ENCODE data around the gene TLR6. TPM values are rescaled to one million over a fixed set of nuclear protein-coding genes. Genes with fewer than 3 reads are reported as not detected.
"Not testable (repeated sequence)": the region's sequence is repeated elsewhere in the genome, so short reads cannot be mapped to it uniquely, and the experiment has no call there.

Gene TLR6
- total RNA-seq, 1 experiment from 2014 or later: 15.8 TPM

- no peak for DNase-seq (ENCODE audit: low spot score)
These were observed 71.4 kb downstream of the TLR6 start for GRCh38 chr4:38785041-38785790.

DNA sequence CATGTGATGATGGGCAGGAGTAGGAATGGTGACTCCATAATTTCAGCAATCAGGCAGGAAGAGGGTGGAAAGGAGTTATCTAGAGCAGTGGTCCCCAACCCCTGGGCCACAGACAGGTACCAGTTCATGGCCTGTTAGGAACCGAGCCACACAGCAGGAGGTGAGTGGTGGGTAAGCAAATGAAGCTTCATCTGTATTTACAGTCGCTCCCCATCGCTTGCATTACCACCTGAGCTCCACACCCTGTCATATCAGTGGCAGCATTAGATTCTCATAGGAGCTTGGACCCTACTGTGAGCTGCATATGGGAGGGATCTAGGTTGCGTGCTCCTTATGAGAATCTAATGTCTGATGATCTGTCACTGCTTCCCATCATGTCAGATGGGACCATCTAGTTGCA is 72.5 kb downstream of the TLR6 start:
- no peak for DNase-seq (ENCODE audit: low spot score)

DNA sequence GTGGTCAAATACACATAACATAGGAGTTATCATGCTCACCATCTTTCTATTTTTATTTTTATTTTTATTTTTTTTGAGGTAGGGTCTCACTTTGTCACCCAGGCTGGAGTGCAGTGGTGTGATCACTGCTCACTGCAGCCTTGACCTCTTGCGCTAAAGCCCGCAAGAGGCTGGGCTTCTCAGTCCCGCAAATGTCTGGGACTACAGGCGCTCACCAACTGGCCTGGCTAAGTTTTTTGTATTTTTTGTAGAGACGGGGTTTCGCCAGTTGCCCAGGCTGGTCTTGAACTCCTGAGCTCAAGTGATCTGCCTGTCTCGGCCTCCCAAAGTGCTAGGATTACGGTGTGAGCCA is 73.5 kb downstream of the TLR6 start:
- DNase-seq (ENCODE audit: low spot score): no peak

- DNase-seq (ENCODE audit: low spot score): peak; percentile 46
These were observed 74.0 kb downstream of the TLR6 start, which contains the start of gene TLR10 for GRCh38 chr4:38782452-38783108. TSS of gene TLR10 (minus strand) at chr4:38782990. CDS start at chr4:38775590, 7,400 bp downstream.

DNA sequence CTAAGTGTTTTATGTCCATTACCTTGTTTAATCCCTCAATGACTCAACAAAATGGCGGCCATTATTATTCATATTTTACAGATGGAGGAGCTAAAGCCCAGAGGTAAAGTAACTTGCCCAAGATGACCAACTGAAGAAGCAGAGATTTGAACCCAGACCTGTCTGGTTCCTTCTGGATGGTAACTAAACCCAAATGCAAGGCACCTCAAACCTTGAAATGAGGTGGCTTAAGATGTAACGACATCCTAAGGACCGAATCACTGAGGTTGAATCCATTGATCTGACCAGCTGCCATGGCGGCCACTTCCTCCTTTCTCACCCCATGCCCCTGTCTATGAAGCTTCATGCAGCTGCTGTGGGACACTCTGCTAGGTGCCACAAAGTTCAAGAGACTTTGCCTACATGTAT is 74.8 kb downstream of the TLR6 start:
- no peak for DNase-seq (ENCODE audit: low spot score)

- no peak for DNase-seq (ENCODE audit: low spot score)
These were observed 75.7 kb downstream of the TLR6 start for GRCh38 chr4:38780833-38781484.

DNA sequence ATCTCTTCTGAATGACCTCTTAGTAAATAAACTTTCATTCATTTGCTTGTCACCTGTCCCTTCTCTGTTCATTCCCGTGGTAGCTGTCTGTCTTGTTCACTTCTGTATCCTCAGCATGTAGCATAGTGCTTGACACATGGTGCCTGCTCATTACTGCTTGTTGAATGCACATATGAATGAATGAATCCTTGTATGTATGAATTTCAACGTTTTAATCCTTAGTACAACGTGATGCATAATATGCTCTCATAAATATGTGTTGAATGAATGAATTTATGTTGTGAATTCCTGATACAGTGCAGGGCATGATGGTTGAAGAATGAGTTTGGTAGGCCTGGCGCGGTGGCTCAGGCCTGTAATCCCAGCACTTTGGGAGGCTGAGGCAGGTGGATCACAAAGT is 76.8 kb downstream of the TLR6 start:
- no peak for DNase-seq (ENCODE audit: low spot score)

DNA sequence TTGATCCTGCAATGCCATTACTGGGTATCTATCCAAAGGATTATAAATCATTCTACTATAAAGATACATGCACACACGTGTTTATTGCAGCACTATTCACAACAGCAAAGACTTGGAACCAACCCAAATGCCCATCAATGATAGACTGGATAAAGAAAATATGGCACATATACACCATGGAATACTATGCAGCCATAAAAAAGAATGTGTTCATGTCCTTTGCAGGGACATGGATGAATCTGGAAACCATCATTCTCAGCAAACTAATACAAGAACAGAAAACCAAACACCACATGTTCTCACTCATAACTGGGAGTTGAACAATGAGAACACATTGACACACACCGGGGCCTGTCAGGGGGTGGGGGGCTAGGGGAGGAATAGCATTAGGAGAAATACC is 78.7 kb downstream of the TLR6 start:
- DNase-seq (ENCODE audit: low spot score): not testable (repeated sequence)

DNA sequence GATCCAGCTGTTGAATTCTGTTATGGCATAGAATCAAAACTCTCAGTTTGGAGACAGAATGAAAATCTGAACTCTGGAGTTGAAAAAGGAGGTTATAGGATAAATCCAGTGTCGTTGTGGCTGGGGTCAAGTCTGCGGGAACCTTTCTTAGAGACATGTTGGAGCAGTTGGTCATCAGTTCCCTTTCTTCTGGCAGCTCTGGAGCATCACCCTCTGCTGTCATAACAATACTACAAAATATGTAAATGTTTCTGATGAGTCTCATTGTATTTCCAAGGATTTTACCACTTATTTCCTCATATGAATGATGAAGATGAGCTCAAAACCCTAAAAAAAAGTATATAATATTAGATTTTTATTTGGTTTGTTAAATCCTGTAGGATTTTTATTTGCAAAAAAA is 81.3 kb downstream of the TLR6 start:
- DNase-seq (ENCODE audit: low spot score): no peak

GRCh38 chr4:38774181-38774955 is 82.2 kb downstream of the TLR6 start:
- DNase-seq (ENCODE audit: low spot score): no peak

Other genes starting within 250 kb of the TLR6 start
- gene KLF3, start 192.6 kb downstream of the TLR6 start, total RNA-seq (2014; rRNA removed; shearing (Covaris generic)): 5.2 and 8.0 TPM in 2 replicates
- gene TLR10, start 73.8 kb downstream of the TLR6 start, total RNA-seq (2014; rRNA removed; shearing (Covaris generic)): 0.08 TPM in 1 of 2 replicates, not detected in the other
- gene TLR1, start 52.0 kb downstream of the TLR6 start, total RNA-seq (2014; rRNA removed; shearing (Covaris generic)): 0.84 and 4.2 TPM in 2 replicates
- 89.3 and 118 TPM in 2 replicates for gene FAM114A1, start 11.0 kb upstream of the TLR6 start, total RNA-seq (2014; rRNA removed; shearing (Covaris generic))
- 1.3 and 2.7 TPM in 2 replicates for gene TMEM156, start 175.6 kb upstream of the TLR6 start, total RNA-seq (2014; rRNA removed; shearing (Covaris generic))
- 47.1 and 67.4 TPM in 2 replicates for gene KLHL5, start 205.4 kb upstream of the TLR6 start, total RNA-seq (2014; rRNA removed; shearing (Covaris generic))

All from H4 (cell line).